ENCODE results near the gene ABCC5.

- TF ChIP-seq CTCF (conservative IDR thresholded peaks at IDR 0.05) (no peak), EZH2 (IDR thresholded peaks at IDR 0.05; ENCODE audit: low read depth) (no peak)
Measured at GRCh38 chr3:183911763-183912506, 105.7 kb downstream of the ABCC5 start.

Measured in PC-9 (cell line).